Measurements from ENCODE around the gene KRT73. TPM values are rescaled to one million over a fixed set of nuclear protein-coding genes. Genes with fewer than 3 reads are reported as not detected.

KRT73 gene
- total RNA-seq, 2 donors from 2014 or later, result not detected

DNA sequence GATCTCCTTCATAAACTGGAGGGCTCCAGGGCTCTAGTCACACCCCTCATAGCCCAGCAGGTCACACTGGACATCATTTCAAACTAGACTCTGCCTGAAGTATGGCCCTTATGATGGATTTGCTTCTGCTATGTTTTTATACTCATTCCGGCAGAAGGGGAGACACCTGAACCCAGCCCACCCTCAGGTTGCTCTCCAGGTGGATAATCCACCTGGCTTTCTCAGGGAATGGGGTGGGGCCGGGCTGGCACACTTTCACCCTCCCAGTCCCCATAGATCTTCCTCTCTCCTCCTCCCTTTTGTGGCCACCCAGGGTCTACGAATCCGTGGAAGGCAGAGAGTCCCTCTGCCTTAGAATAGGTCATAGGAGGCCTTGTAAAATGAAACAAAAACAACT is 9.8 kb upstream of the KRT73 start:
- Mint-ChIP-seq H3K27me3 (ENCODE audit: insufficient read depth) (peaks cover 49% of the 10 kb centered on the region), H3K9me3 (no peaks in the 10 kb centered on the region), H3K27ac (no peak overlapping the region), H3K4me1 (no peaks in the 10 kb centered on the region), H3K36me3 (ENCODE audit: low read depth) (no peaks in the 10 kb centered on the region), H3K4me3 (no peak overlapping the region)
- no peaks in the 10 kb centered on the region for H3K9me3 ChIP-seq (ENCODE audit: control insufficient read depth, low read length)
- DNase-seq, result peak; percentile 13
- H3K27ac ChIP-seq (ENCODE audit: low read depth, low read length), result no peak overlapping the region
- no peak overlapping the region for H3K4me3 ChIP-seq (ENCODE audit: low read length)
- H3K36me3 ChIP-seq (ENCODE audit: control insufficient read depth, insufficient read depth, low read length), result no peaks in the 10 kb centered on the region
- peaks cover 26% of the 10 kb centered on the region for H3K27me3 ChIP-seq (ENCODE audit: control insufficient read depth, insufficient read depth, low read length, poor library complexity, severe bottlenecking)
- no peak for TF ChIP-seq CTCF (conservative IDR thresholded peaks at IDR 0.05)
- H3K9ac ChIP-seq (ENCODE audit: extremely low read depth, low read length, poor library complexity, severe bottlenecking), result no peak overlapping the region
- H3K4me1 ChIP-seq (ENCODE audit: control insufficient read depth, insufficient read depth, low read length), result no peaks in the 10 kb centered on the region
- 75 to 94% methylated on average over 3 to 4 of the region's 4 CpGs for WGBS, 2 experiments (ENCODE audit: insufficient coverage in 1 of 2, insufficient read length in 1 of 2)

DNA sequence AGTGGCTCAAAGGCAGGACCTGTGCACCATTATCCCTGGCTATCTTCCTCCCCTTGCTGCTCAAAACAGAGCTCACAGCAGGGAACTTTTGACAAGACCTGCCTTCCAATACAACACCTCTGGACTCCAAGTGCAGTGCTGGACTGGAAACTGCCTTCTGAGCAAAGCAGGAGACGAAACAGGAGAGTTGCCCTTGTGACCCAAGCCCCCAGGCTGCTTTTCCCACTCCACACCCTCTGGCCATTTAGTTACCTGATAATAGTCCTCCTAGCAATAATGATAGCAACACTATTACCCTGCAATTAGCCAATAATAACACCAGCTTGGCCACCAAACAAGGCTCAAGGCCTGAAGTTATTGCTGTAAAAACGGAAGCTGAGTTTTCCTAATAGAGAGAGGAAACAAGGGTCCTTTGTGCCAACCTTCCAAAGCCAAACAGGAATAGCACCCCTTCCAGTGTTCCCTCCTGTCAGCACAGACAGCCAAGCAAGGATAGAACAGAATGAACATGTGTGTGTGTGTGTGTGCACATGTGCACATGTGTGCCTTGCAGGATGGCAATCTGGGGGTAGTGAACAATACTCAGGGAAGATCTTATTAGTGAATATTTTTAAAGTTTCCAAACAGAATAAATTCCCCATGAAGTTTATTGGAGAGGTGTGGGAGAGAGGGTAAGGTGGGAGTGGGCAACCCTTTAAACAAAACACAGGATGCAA is 9.2 kb upstream of the KRT73 start:
- Histone ChIP-seq H3K36me3 (ENCODE audit: control insufficient read depth, insufficient read depth, low read length) (no peaks in the 10 kb centered on the region), H3K4me1 (ENCODE audit: control insufficient read depth, insufficient read depth, low read length) (no peaks in the 10 kb centered on the region), H3K27me3 (ENCODE audit: control insufficient read depth, insufficient read depth, low read length, poor library complexity, severe bottlenecking) (peaks cover 26% of the 10 kb centered on the region), H3K4me3 (ENCODE audit: low read length) (no peak overlapping the region), H3K9ac (ENCODE audit: extremely low read depth, low read length, poor library complexity, severe bottlenecking) (no peak overlapping the region), H3K27ac (ENCODE audit: low read depth, low read length) (no peak overlapping the region), H3K9me3 (ENCODE audit: control insufficient read depth, low read length) (no peaks in the 10 kb centered on the region)
- Mint-ChIP-seq H3K4me3 (no peak overlapping the region), H3K27ac (no peak overlapping the region), H3K9me3 (no peaks in the 10 kb centered on the region), H3K27me3 (ENCODE audit: insufficient read depth) (peaks cover 48% of the 10 kb centered on the region), H3K4me1 (no peaks in the 10 kb centered on the region), H3K36me3 (ENCODE audit: low read depth) (no peaks in the 10 kb centered on the region)
- DNase-seq, result peak; percentile 41
- 78 to 100% methylated on average over 1 to 2 of the region's 2 CpGs for WGBS, 2 experiments (ENCODE audit: insufficient coverage in 1 of 2, insufficient read length in 1 of 2)
- no peak for TF ChIP-seq CTCF (conservative IDR thresholded peaks at IDR 0.05)

GRCh38 chr12:52622349-52622748 is 4.0 kb upstream of the KRT73 start:
- H3K4me3 ChIP-seq (ENCODE audit: low read length), result no peak overlapping the region
- no peaks in the 10 kb centered on the region for H3K9me3 Mint-ChIP-seq
- H3K9ac ChIP-seq (ENCODE audit: extremely low read depth, low read length, poor library complexity, severe bottlenecking), result no peak overlapping the region
- H3K27me3 Mint-ChIP-seq (ENCODE audit: insufficient read depth), result peaks cover 46% of the 10 kb centered on the region
- H3K36me3 ChIP-seq (ENCODE audit: control insufficient read depth, insufficient read depth, low read length), result no peaks in the 10 kb centered on the region
- H3K36me3 Mint-ChIP-seq (ENCODE audit: low read depth), result no peaks in the 10 kb centered on the region
- peaks cover 23% of the 10 kb centered on the region for H3K27me3 ChIP-seq (ENCODE audit: control insufficient read depth, insufficient read depth, low read length, poor library complexity, severe bottlenecking)
- TF ChIP-seq CTCF (conservative IDR thresholded peaks at IDR 0.05), result no peak
- H3K4me1 ChIP-seq (ENCODE audit: control insufficient read depth, insufficient read depth, low read length), result no peaks in the 10 kb centered on the region
- H3K27ac ChIP-seq (ENCODE audit: low read depth, low read length), result no peak overlapping the region
- no peak for DNase-seq
- peaks cover 4% of the 10 kb centered on the region for H3K4me1 Mint-ChIP-seq
- no peak overlapping the region for H3K27ac Mint-ChIP-seq
- H3K9me3 ChIP-seq (ENCODE audit: control insufficient read depth, low read length), result no peaks in the 10 kb centered on the region
- WGBS, 2 experiments (ENCODE audit: insufficient coverage in 1 of 2, insufficient read length in 1 of 2), result 81 to 100% methylated on average over 1 to 5 of the region's 5 CpGs
- H3K4me3 Mint-ChIP-seq, result no peak overlapping the region

Data from endodermal cell (in vitro differentiated cells).